ENCODE measurements around the gene STXBP1.
"Not testable (repeated sequence)": the region's sequence is repeated elsewhere in the genome, so short reads cannot be mapped to it uniquely, and the experiment has no call there.

STXBP1 gene

GRCh38 chr9:127571971-127572370 lies 40.1 kb upstream of the STXBP1 start:
- no peak for DNase-seq (ENCODE audit: low read depth)
- TF ChIP-seq, protein P1, sequence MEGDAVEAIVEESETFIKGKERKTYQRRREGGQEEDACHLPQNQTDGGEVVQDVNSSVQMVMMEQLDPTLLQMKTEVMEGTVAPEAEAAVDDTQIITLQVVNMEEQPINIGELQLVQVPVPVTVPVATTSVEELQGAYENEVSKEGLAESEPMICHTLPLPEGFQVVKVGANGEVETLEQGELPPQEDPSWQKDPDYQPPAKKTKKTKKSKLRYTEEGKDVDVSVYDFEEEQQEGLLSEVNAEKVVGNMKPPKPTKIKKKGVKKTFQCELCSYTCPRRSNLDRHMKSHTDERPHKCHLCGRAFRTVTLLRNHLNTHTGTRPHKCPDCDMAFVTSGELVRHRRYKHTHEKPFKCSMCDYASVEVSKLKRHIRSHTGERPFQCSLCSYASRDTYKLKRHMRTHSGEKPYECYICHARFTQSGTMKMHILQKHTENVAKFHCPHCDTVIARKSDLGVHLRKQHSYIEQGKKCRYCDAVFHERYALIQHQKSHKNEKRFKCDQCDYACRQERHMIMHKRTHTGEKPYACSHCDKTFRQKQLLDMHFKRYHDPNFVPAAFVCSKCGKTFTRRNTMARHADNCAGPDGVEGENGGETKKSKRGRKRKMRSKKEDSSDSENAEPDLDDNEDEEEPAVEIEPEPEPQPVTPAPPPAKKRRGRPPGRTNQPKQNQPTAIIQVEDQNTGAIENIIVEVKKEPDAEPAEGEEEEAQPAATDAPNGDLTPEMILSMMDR (conservative IDR thresholded peaks at IDR 0.05; ENCODE audit: low read length) = no peak
- no peak overlapping the region for H3K4me3 ChIP-seq (ENCODE audit: low read length)

- TF ChIP-seq, protein P1 (conservative IDR thresholded peaks at IDR 0.05; ENCODE audit: low read length) = no peak
- peak; percentile 85 for DNase-seq (ENCODE audit: low read depth)
- no peak overlapping the region for H3K4me3 ChIP-seq (ENCODE audit: low read length)
Observed at GRCh38 chr9:127572961-127573721, 38.9 kb upstream of the STXBP1 start.

DNA sequence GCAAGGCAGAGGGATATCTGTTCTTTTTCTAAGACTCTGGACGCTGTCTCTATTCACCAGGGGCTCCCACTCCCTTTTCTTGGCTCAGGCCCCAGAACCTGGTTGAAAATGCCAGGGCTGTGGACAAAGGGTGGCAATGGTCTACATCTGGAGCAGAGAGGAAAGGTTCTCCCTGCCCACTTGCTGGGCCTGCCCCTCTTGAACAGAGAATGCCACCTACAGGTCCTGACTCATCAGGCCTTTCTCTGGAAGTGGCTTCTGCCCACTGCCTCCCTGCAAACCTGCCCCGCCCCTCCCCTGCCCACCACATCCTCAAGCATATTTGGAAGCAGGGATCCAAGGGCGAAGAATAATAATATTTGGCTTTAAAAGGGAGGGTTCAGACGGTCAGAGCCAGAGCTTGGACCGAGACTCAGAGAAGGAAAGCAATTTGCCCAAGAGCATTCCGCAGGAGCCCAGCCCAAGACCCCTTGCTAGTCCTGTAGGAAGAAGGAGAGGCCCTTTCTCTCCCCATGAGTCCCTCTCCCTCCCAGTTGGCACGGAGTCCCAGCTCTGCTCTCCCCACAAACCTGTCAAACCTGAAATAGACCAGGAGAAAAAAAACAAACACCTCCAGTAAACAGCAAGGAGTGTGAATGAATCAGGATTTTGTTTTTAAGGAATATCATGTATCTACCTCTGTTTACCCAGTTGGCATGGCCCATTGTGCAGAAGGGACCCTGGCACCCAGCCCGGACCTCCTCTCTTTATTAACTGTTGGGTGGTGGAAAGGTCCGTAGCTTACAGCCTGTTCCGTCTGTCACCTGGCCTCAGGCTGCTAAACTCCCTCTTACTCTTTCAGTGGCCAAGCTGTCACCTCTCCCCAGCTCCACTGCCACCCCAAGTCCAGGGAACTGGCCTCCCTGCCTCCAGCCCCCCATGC lies 37.7 kb upstream of the STXBP1 start:
- peak; percentile 67 for DNase-seq (ENCODE audit: low read depth)
- no peak overlapping the region for H3K4me3 ChIP-seq (ENCODE audit: low read length)
- TF ChIP-seq, protein P1 (conservative IDR thresholded peaks at IDR 0.05; ENCODE audit: low read length) = 0 out of 2 replicates have a peak, but pooled peaks have one; percentile 12

DNA sequence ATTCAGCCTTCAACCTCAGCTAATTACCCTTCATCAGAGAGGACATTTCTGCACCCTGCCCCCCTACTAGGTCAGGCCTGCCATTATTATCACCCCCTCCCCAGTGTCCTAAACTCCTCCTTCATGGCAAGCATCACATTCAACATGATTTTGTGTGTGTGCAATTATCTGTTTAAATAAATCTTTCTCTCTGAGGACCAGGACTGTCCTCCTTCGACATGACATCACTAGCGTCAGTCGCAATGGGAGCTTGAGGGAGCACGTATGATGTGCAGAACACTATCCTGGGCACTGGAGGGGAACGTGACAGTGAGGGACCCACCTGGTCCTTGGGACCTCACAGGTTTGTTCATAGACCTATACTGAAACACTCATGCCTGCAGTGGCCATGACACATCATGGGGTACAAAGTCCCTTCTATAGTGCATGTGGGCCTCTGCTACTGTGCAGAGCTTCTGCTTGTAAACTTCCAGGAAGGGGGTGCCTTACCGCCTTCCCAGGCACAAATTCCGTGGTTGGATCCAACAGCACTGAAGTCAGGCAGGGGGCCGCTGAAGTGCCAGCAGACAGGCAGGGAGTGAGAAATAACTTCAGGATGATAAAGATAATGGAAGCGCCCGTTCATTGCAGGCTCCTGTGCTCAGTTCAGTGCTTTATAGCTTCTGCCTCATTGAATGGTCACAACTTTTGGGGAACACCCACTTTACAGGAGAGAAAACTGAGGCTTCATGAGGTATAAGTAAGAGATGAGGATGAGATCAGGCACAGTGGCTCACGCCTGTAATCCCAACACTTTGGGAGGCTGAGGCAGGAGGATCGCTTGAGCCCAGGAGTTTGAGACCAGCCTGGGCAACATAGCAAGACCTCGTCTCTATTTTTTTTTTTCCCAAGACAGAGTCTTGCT lies 36.0 kb upstream of the STXBP1 start:
- TF ChIP-seq, protein P1 (conservative IDR thresholded peaks at IDR 0.05; ENCODE audit: low read length) = no peak
- DNase-seq (ENCODE audit: low read depth) = no peak
- no peak overlapping the region for H3K4me3 ChIP-seq (ENCODE audit: low read length)

GRCh38 chr9:127577194-127577593 lies 34.9 kb upstream of the STXBP1 start:
- H3K4me3 ChIP-seq (ENCODE audit: low read length); DNase-seq (ENCODE audit: low read depth): not testable (repeated sequence)

- no peak for DNase-seq (ENCODE audit: low read depth)
- TF ChIP-seq, protein P1 (conservative IDR thresholded peaks at IDR 0.05; ENCODE audit: low read length) = no peak
- H3K4me3 ChIP-seq (ENCODE audit: low read length) = peak overlapping the region; percentile 53
Observed at GRCh38 chr9:127578627-127578951, 33.5 kb upstream of the STXBP1 start.

Measured in AG10803 (cell line).